ENCODE data around the gene DDX27. TPM values are rescaled to one million over a fixed set of nuclear protein-coding genes. Genes with fewer than 3 reads are reported as not detected.

The DDX27 gene
- total RNA-seq, 1 donor from 2014 or later, result 34.3 TPM

GRCh38 chr20:49247169-49247723, 28.0 kb downstream of the DDX27 start:
- no peak overlapping the region for H3K4me3 Mint-ChIP-seq
- peaks cover 20% of the 10 kb centered on the region for H3K36me3 Mint-ChIP-seq
- no peak for DNase-seq (ENCODE audit: extremely low spot score, unreplicated experiment)
- TF ChIP-seq CTCF (conservative IDR thresholded peaks at IDR 0.05), result no peak
- no peaks in the 10 kb centered on the region for H3K27me3 Mint-ChIP-seq
- H3K27ac Mint-ChIP-seq, result no peak overlapping the region
- no peaks in the 10 kb centered on the region for H3K4me1 Mint-ChIP-seq (ENCODE audit: unreplicated experiment)
- H3K9me3 Mint-ChIP-seq, result no peaks in the 10 kb centered on the region

- Mint-ChIP-seq H3K4me3 (no peak overlapping the region), H3K27ac (no peak overlapping the region), H3K4me1 (ENCODE audit: unreplicated experiment) (no peaks in the 10 kb centered on the region), H3K36me3 (peaks cover 23% of the 10 kb centered on the region), H3K9me3 (no peaks in the 10 kb centered on the region), H3K27me3 (no peaks in the 10 kb centered on the region)
- DNase-seq (ENCODE audit: extremely low spot score, unreplicated experiment), result no peak
- TF ChIP-seq CTCF (conservative IDR thresholded peaks at IDR 0.05), result no peak
These were observed 28.6 kb downstream of the DDX27 start for GRCh38 chr20:49247792-49248191.

GRCh38 chr20:49248301-49248700, 29.1 kb downstream of the DDX27 start:
- Mint-ChIP-seq H3K27ac (no peak overlapping the region), H3K27me3 (no peaks in the 10 kb centered on the region), H3K4me3 (no peak overlapping the region), H3K4me1 (ENCODE audit: unreplicated experiment) (no peaks in the 10 kb centered on the region), H3K36me3 (peaks cover 27% of the 10 kb centered on the region), H3K9me3 (no peaks in the 10 kb centered on the region)
- TF ChIP-seq CTCF (conservative IDR thresholded peaks at IDR 0.05), result no peak
- no peak for DNase-seq (ENCODE audit: extremely low spot score, unreplicated experiment)

- no peak for TF ChIP-seq CTCF (conservative IDR thresholded peaks at IDR 0.05)
- Mint-ChIP-seq H3K27me3 (no peaks in the 10 kb centered on the region), H3K36me3 (peaks cover 24% of the 10 kb centered on the region), H3K4me1 (ENCODE audit: unreplicated experiment) (no peaks in the 10 kb centered on the region), H3K4me3 (no peak overlapping the region), H3K27ac (no peak overlapping the region), H3K9me3 (no peaks in the 10 kb centered on the region)
- DNase-seq (ENCODE audit: extremely low spot score, unreplicated experiment), result no peak
These were observed 29.9 kb downstream of the DDX27 start for GRCh38 chr20:49248879-49249665.

- Mint-ChIP-seq H3K27me3 (no peaks in the 10 kb centered on the region), H3K4me3 (no peak overlapping the region), H3K4me1 (ENCODE audit: unreplicated experiment) (no peaks in the 10 kb centered on the region), H3K36me3 (peaks cover 27% of the 10 kb centered on the region), H3K9me3 (no peaks in the 10 kb centered on the region), H3K27ac (no peak overlapping the region)
- no peak for TF ChIP-seq CTCF (conservative IDR thresholded peaks at IDR 0.05)
- no peak for DNase-seq (ENCODE audit: extremely low spot score, unreplicated experiment)
These were observed 33.5 kb downstream of the DDX27 start for GRCh38 chr20:49252556-49253350.

Measured in type B pancreatic cell (in vitro differentiated cells).